NT2/D1 (cell line): ENCODE measurements around the gene RASA4B.
"Not testable (repeated sequence)": the region's sequence is repeated elsewhere in the genome, so short reads cannot be mapped to it uniquely, and the experiment has no call there.

ENCODE experiments used
- DNase-seq: peaks from one replicate; pipeline ENCODE4 v3.0.0-alpha.2; 2011; ENCODE audit warnings: low read depth, low spot score
- H3K27me3 ChIP-seq: 2 replicates; pipeline ENCODE4 v1.6.0; 2011; ENCODE audit warnings: mild to moderate bottlenecking; ENCODE audit not compliant: insufficient read length, insufficient read depth
- H3K36me3 ChIP-seq: 2 replicates; pipeline ENCODE4 v1.6.1; 2011; ENCODE audit warnings: mild to moderate bottlenecking, low read length, mixed read lengths; ENCODE audit not compliant: insufficient read depth, insufficient read length
- H3K4me1 ChIP-seq: 2 replicates; pipeline ENCODE4 v1.5.1; 2011; ENCODE audit not compliant: insufficient read depth, insufficient read length
- H3K4me3 ChIP-seq: 2 replicates; pipeline ENCODE4 v1.5.1; 2011; ENCODE audit warnings: low read depth; ENCODE audit not compliant: insufficient read length
- H3K9ac ChIP-seq: 2 replicates; pipeline ENCODE4 v1.6.0; 2011; ENCODE audit warnings: low read depth; ENCODE audit not compliant: insufficient read length
- H3K9me3 ChIP-seq: 2 replicates; pipeline ENCODE4 v1.5.1; 2011; ENCODE audit warnings: mild to moderate bottlenecking, low read length; ENCODE audit not compliant: insufficient read depth

The RASA4B gene

GRCh38 chr7:102505298-102506185, 12.0 kb downstream of the RASA4B start:
- H3K27me3 ChIP-seq, H3K4me1 ChIP-seq, H3K9ac ChIP-seq, DNase-seq, H3K36me3 ChIP-seq, H3K4me3 ChIP-seq, H3K9me3 ChIP-seq: not testable (repeated sequence)

GRCh38 chr7:102503141-102503540, 14.4 kb downstream of the RASA4B start:
- H3K4me3 ChIP-seq, H3K4me1 ChIP-seq, H3K9ac ChIP-seq, H3K9me3 ChIP-seq, DNase-seq, H3K27me3 ChIP-seq, H3K36me3 ChIP-seq: not testable (repeated sequence)

- not testable (repeated sequence) for H3K27me3 ChIP-seq, H3K36me3 ChIP-seq, H3K4me3 ChIP-seq, H3K4me1 ChIP-seq, H3K9me3 ChIP-seq, DNase-seq, H3K9ac ChIP-seq
Observed at GRCh38 chr7:102498321-102498720, 19.3 kb downstream of the RASA4B start.

- not testable (repeated sequence) for H3K9me3 ChIP-seq, DNase-seq, H3K36me3 ChIP-seq, H3K4me1 ChIP-seq, H3K4me3 ChIP-seq, H3K27me3 ChIP-seq, H3K9ac ChIP-seq
Observed at GRCh38 chr7:102497308-102497707, 20.3 kb downstream of the RASA4B start.

GRCh38 chr7:102496861-102497260, 20.7 kb downstream of the RASA4B start:
- H3K4me1 ChIP-seq, H3K36me3 ChIP-seq, H3K27me3 ChIP-seq, H3K9ac ChIP-seq, DNase-seq, H3K9me3 ChIP-seq, H3K4me3 ChIP-seq: not testable (repeated sequence)

GRCh38 chr7:102494473-102495149, 23.0 kb downstream of the RASA4B start:
- not testable (repeated sequence) for H3K4me3 ChIP-seq, DNase-seq, H3K9me3 ChIP-seq, H3K27me3 ChIP-seq, H3K4me1 ChIP-seq, H3K36me3 ChIP-seq, H3K9ac ChIP-seq

- H3K4me3 ChIP-seq, H3K9ac ChIP-seq, DNase-seq, H3K27me3 ChIP-seq, H3K4me1 ChIP-seq, H3K36me3 ChIP-seq, H3K9me3 ChIP-seq: not testable (repeated sequence)
Observed at GRCh38 chr7:102494026-102494425, 23.6 kb downstream of the RASA4B start.

GRCh38 chr7:102493220-102493935, 24.2 kb downstream of the RASA4B start:
- not testable (repeated sequence) for H3K4me3 ChIP-seq, H3K9ac ChIP-seq, H3K9me3 ChIP-seq, H3K4me1 ChIP-seq, DNase-seq, H3K27me3 ChIP-seq, H3K36me3 ChIP-seq

GRCh38 chr7:102490529-102491075, 27.0 kb downstream of the RASA4B start:
- not testable (repeated sequence) for DNase-seq, H3K36me3 ChIP-seq, H3K4me1 ChIP-seq, H3K9me3 ChIP-seq, H3K27me3 ChIP-seq, H3K9ac ChIP-seq, H3K4me3 ChIP-seq

- H3K9ac ChIP-seq, H3K36me3 ChIP-seq, H3K27me3 ChIP-seq, DNase-seq, H3K4me3 ChIP-seq, H3K4me1 ChIP-seq, H3K9me3 ChIP-seq: not testable (repeated sequence)
Observed at GRCh38 chr7:102484317-102484716, 33.3 kb downstream of the RASA4B start.

- H3K9ac ChIP-seq, H3K9me3 ChIP-seq, H3K27me3 ChIP-seq, H3K36me3 ChIP-seq, H3K4me3 ChIP-seq, DNase-seq, H3K4me1 ChIP-seq: not testable (repeated sequence)
Observed at GRCh38 chr7:102481962-102482361, 35.6 kb downstream of the RASA4B start.
